RWPE2 (cell line): ENCODE measurements around the gene CYP1A2.

ENCODE experiments used
- ATAC-seq: fragments of 200-7000 bp; cut with Tn5 transposase; 3 replicates; pipeline ENCODE4 v1.9.1; 2021; ENCODE audit warnings: low read depth
- DNase-seq: peaks from one replicate; pipeline ENCODE4 v3.0.0-alpha.2; 2020; ENCODE audit warnings: low spot score
- H3K27ac ChIP-seq: fragments of 450-650 bp; 2 replicates; pipeline ENCODE4 v1.5.1; 2017; ENCODE audit warnings: mild to moderate bottlenecking; ENCODE audit not compliant: poor library complexity, severe bottlenecking
- H3K27me3 ChIP-seq: fragments of 250-450 bp; sonication (Bioruptor Pico); 2 replicates; pipeline ENCODE4 v1.5.1; 2021; ENCODE audit warnings: mild to moderate bottlenecking, moderate library complexity; ENCODE audit not compliant: insufficient read depth, poor library complexity, severe bottlenecking
- H3K36me3 ChIP-seq: fragments of 250-450 bp; sonication (Bioruptor Pico); 2 replicates; pipeline ENCODE4 v1.5.1; 2020; ENCODE audit warnings: low read depth, mild to moderate bottlenecking, moderate library complexity
- H3K4me1 ChIP-seq: fragments of 250-450 bp; sonication (Bioruptor Pico); 2 replicates; pipeline ENCODE4 v1.5.1; 2021; ENCODE audit warnings: mild to moderate bottlenecking, moderate library complexity; ENCODE audit not compliant: insufficient read depth, poor library complexity, severe bottlenecking
- H3K4me3 ChIP-seq: fragments of 250-450 bp; sonication (Bioruptor Pico); 2 replicates; pipeline ENCODE4 v1.5.1; 2021; ENCODE audit warnings: mild to moderate bottlenecking, moderate library complexity; ENCODE audit not compliant: severe bottlenecking
- H3K9me3 ChIP-seq: fragments of 250-450 bp; sonication (Bioruptor Pico); 2 replicates; pipeline ENCODE4 v1.5.1; 2021; ENCODE audit warnings: mild to moderate bottlenecking, moderate library complexity; ENCODE audit not compliant: severe bottlenecking
- TF ChIP-seq, protein P1 (sequence below): fragments of 450-650 bp; IDR thresholded peaks from one replicate; pipeline ENCODE4 v1.5.1; 2017; ENCODE audit warnings: mild to moderate bottlenecking, moderate library complexity; ENCODE audit not compliant: poor library complexity, severe bottlenecking

CYP1A2 gene

DNA sequence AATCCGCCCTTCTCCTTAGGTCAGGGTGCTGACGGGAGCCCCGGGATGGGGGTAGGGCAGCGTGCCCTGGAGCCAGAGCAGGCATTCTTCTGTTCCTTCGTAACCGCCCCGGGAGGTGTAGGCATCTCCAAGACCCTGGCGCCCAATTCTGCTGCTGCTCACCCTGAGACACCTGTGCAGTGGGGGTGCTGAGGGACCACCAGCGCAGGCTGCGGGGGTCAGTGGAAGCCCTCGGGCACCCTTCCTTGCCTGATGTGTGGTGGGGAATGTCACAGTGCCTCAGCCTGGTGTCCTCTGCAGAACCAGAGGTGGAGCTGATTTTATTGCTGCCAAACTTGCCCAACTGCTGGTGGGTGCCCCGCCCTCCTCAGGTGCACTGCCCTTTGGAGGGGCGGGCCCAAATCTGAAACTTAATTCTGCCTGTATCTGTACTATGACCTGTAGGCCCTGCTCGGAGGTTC is 40.6 kb downstream of the CYP1A2 start:
- Histone ChIP-seq H3K9me3 (no peaks in the 10 kb centered on the region), H3K36me3 (peaks cover 32% of the 10 kb centered on the region), H3K27me3 (no peaks in the 10 kb centered on the region), H3K4me1 (peaks cover 46% of the 10 kb centered on the region), H3K4me3 (no peak overlapping the region), H3K27ac (peak overlapping the region; percentile 36)
- DNase-seq: peak; percentile 74
- ATAC-seq: peak; percentile 43; the same call in 2 of the 3 replicates
- TF ChIP-seq, protein P1, sequence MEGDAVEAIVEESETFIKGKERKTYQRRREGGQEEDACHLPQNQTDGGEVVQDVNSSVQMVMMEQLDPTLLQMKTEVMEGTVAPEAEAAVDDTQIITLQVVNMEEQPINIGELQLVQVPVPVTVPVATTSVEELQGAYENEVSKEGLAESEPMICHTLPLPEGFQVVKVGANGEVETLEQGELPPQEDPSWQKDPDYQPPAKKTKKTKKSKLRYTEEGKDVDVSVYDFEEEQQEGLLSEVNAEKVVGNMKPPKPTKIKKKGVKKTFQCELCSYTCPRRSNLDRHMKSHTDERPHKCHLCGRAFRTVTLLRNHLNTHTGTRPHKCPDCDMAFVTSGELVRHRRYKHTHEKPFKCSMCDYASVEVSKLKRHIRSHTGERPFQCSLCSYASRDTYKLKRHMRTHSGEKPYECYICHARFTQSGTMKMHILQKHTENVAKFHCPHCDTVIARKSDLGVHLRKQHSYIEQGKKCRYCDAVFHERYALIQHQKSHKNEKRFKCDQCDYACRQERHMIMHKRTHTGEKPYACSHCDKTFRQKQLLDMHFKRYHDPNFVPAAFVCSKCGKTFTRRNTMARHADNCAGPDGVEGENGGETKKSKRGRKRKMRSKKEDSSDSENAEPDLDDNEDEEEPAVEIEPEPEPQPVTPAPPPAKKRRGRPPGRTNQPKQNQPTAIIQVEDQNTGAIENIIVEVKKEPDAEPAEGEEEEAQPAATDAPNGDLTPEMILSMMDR: no peak

DNA sequence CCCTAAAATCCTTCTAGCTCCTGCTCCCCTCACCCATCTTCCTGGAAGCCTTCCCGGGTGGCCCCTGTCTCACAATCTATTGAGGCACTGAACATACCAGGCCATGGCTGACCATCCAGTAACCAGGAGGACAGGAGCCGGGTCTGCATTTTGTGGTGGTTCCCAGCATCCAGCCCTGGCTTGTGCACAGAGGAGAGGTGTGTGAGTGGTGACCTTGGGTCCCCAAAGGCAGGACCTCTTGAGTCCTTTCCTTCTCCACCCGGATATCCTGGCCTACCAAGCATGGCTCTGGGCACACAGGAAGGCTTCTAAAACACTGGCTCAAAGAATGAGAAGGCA is 41.1 kb downstream of the CYP1A2 start:
- H3K27me3 ChIP-seq: no peaks in the 10 kb centered on the region
- TF ChIP-seq, protein P1: no peak
- no peaks in the 10 kb centered on the region for H3K9me3 ChIP-seq
- H3K4me1 ChIP-seq: peaks cover 47% of the 10 kb centered on the region
- ATAC-seq: no peak
- H3K27ac ChIP-seq: peak overlapping the region; percentile 36
- H3K4me3 ChIP-seq: no peak overlapping the region
- peaks cover 27% of the 10 kb centered on the region for H3K36me3 ChIP-seq
- DNase-seq: peak; percentile 68

DNA sequence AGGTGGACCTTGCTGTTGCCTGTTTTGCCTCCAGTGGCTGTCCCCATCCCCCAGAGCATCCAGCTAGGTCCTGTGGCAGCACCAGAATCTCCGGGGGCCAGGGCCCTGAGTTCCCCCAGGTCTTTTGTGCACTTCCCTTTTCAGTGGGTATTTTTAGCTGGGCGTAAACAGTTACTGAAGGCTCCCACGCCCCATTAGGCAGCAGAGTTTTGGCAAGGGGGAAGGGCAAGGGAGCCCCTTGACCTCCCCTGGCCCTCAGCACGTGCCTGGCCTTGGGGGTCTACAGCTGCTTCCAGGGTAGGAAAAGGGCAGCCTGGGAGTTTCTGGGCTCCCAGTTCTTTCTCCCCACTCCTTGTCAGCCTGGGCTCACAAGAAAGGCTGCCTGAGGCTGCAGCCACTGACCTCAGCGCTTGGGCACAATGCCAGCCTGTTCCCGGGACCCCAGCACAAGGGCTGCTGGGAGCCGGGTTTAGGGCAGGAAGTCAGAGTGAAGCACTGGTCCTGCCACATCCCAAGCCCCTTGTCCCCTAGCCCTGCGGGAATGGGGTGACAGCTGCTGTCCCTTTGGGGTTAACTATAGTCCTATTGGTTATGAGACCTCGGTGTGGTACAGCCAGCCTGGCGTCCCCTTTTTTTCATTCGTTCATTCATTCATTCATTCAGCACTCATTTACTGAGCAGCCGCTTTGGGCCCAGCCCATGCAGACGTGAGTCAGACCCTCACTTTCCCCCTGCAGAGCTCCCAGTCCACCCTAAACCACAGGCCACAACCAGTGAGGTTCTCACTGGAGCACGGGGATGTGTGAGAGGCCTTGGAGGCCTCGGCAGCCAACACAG is 41.7 kb downstream of the CYP1A2 start:
- Histone ChIP-seq H3K4me1 (peaks cover 43% of the 10 kb centered on the region), H3K27ac (peak overlapping the region; percentile 36), H3K9me3 (no peaks in the 10 kb centered on the region), H3K27me3 (no peaks in the 10 kb centered on the region), H3K36me3 (peaks cover 27% of the 10 kb centered on the region), H3K4me3 (no peak overlapping the region)
- ATAC-seq (peak; percentile 12; the same call in 2 of the 3 replicates), DNase-seq (no peak)
- TF ChIP-seq, protein P1: no peak

DNA sequence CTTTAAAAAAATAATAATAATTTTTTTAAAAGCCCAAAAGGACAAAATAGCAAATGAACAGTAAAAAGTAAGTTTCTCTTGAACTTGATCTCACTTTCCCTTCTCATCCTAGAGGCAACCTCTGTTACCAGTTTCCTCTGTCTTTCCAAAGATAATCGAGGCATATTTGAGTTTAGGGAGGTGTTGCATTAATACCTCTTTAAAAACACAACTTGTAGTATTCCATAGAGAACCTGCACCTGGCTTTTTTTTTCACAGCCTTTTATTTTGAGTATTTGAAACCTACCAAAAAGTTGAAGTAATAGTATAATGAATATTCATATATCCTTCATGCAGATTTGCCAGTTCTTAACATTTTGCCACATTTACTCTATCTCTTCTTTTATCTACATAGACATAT is 42.4 kb downstream of the CYP1A2 start:
- DNase-seq (no peak), ATAC-seq (no peak)
- TF ChIP-seq, protein P1: no peak
- H3K27me3 ChIP-seq: no peaks in the 10 kb centered on the region
- H3K4me1 ChIP-seq: peaks cover 49% of the 10 kb centered on the region
- peaks cover 33% of the 10 kb centered on the region for H3K36me3 ChIP-seq
- H3K27ac ChIP-seq: peak overlapping the region; percentile 36
- H3K4me3 ChIP-seq: no peak overlapping the region
- no peaks in the 10 kb centered on the region for H3K9me3 ChIP-seq

DNA sequence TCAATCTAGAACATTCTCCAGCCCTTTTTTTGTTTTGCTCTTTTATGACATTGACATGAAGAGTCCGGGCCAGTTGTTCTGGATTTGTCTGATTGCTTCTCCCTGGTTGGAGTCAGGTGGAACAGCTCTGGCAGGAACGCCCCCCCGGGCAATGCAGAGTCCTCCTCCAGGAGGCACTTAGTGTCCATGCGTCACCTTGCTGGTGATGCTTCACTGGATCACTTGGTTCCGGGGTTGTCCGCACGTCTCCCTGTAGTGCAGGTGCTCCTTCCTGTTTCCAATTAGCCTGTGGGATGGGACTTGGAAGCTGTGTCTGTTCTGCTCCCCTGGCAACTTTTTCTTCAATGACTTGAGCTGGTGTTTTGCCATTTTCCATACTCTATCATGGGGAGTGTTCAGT is 43.0 kb downstream of the CYP1A2 start:
- DNase-seq (no peak), ATAC-seq (no peak)
- H3K4me1 ChIP-seq: peaks cover 51% of the 10 kb centered on the region
- H3K36me3 ChIP-seq: peaks cover 33% of the 10 kb centered on the region
- no peak overlapping the region for H3K4me3 ChIP-seq
- no peaks in the 10 kb centered on the region for H3K27me3 ChIP-seq
- TF ChIP-seq, protein P1: no peak
- no peaks in the 10 kb centered on the region for H3K9me3 ChIP-seq
- no peak overlapping the region for H3K27ac ChIP-seq
